Common myeloid progenitor, CD34-positive (primary cell): ENCODE results near the gene AHCY.
"Not testable (repeated sequence)": the region's sequence is repeated elsewhere in the genome, so short reads cannot be mapped to it uniquely, and the experiment has no call there.

Experiments
- CTCF ChIA-PET: fragments of 350-600 bp; sonication (Branson Sonifier 250); formaldehyde crosslinking; loops from one replicate; lab custom pipeline; 2021; ENCODE audit warnings: antibody characterized with exemption; lab: Charles Lee
- POLR2A ChIA-PET: fragments of 350-600 bp; sonication (Branson Sonifier 250); formaldehyde crosslinking; loops from one replicate; lab custom pipeline; 2021; ENCODE audit warnings: antibody characterized with exemption; lab: Charles Lee
- DNase-seq, 3 donors: peaks; one replicate each; pipeline versions ENCODE4 v3.0.0 to v3.0.0-alpha.2; 2013
- H3K27ac ChIP-seq, 2 experiments: 1 replicate in 1 of 2; 2 replicates in 1 of 2; pipeline ENCODE4 v1.7.0; 2013; ENCODE audit warnings: inconsistent platforms in 2 of 2, low read length in 2 of 2, mild to moderate bottlenecking in 2 of 2, low read depth in 1 of 2, moderate library complexity in 1 of 2; ENCODE audit not compliant: severe bottlenecking in 2 of 2, insufficient read depth in 1 of 2, poor library complexity in 1 of 2
- H3K27me3 ChIP-seq, 5 experiments: replicated peaks in 2 of 5; 1 replicate in 3 of 5; 2 replicates in 2 of 5; pipeline versions ENCODE4 v1.6.1 to v1.7.0; 2013; ENCODE audit warnings: low read length in 4 of 5, mild to moderate bottlenecking in 2 of 5, moderate library complexity in 2 of 5, inconsistent platforms in 1 of 5; ENCODE audit not compliant: insufficient read depth in 5 of 5, control insufficient read depth in 4 of 5
- H3K36me3 ChIP-seq, 4 experiments: 1 replicate in 2 of 4; 2 replicates in 2 of 4; pipeline versions ENCODE4 v1.6.1 to v1.7.0; 2013; ENCODE audit warnings: low read length in 3 of 4, control low read depth in 1 of 4, mild to moderate bottlenecking in 1 of 4; ENCODE audit not compliant: control insufficient read depth in 4 of 4, insufficient read depth in 4 of 4
- H3K4me1 ChIP-seq, 4 experiments: 1 replicate in 3 of 4; 2 replicates in 1 of 4; pipeline versions ENCODE4 v1.6.1 to v1.7.1; 2013; ENCODE audit warnings: low read length in 3 of 4, mild to moderate bottlenecking in 3 of 4, control low read depth in 1 of 4, inconsistent platforms in 1 of 4, moderate library complexity in 1 of 4; ENCODE audit not compliant: control insufficient read depth in 4 of 4, insufficient read depth in 4 of 4; ENCODE audit errors: control extremely low read depth in 1 of 4
- H3K4me3 ChIP-seq, 7 experiments: 1 replicate in 4 of 7; 2 replicates in 3 of 7; pipeline versions ENCODE4 v1.5.1 to v1.7.0; 2013; ENCODE audit warnings: mild to moderate bottlenecking in 7 of 7, low read length in 6 of 7, moderate library complexity in 6 of 7, inconsistent platforms in 2 of 7, low read depth in 2 of 7, control low read depth in 1 of 7; ENCODE audit not compliant: insufficient read depth in 4 of 7, control insufficient read depth in 1 of 7; ENCODE audit errors: extremely low read depth in 1 of 7
- H3K9me3 ChIP-seq, 5 experiments: 1 replicate in 4 of 5; 2 replicates in 1 of 5; pipeline versions ENCODE4 v1.6.1 to v1.7.1; 2013; ENCODE audit warnings: low read length in 4 of 5, mild to moderate bottlenecking in 2 of 5, inconsistent platforms in 1 of 5, low read depth in 1 of 5, moderate library complexity in 1 of 5; ENCODE audit not compliant: control insufficient read depth in 4 of 5, insufficient read depth in 2 of 5; ENCODE audit errors: control extremely low read depth in 1 of 5
- WGBS: methylation state at CpG from one replicate; pipeline ENCODE4 v1.1.5; 2013; ENCODE audit not compliant: insufficient coverage; 5-methylcytosine and 5-hydroxymethylcytosine counted together

Gene AHCY

DNA sequence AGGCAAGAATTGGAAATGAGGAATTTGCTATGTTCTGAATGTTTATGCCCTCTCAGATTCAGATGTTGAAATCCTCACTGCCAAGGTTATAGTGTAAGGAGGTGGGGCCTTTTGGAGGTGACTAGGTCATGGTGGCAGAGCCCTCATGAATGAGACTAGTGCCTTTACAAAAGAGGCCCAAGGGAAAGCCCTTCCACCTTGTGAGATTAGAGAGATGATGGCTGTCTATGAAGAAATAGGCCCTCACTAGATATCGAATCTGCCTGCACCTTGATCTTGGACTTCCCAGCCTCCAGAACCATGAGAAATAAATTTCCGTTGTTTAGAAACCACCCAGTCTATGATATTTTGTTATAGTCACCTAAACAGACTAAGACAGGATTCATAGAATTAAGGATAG is 51.5 kb downstream of the AHCY start:
- no peak for DNase-seq
- Histone ChIP-seq H3K27me3 (no peaks in the 10 kb centered on the region), H3K36me3 (no peaks in the 10 kb centered on the region), H3K27ac (no peak overlapping the region), H3K4me1 (peaks cover 0 to 18% (median 4%) of the 10 kb centered on the region in 4 experiments), H3K4me3 (no peak overlapping the region), H3K9me3 (no peaks in the 10 kb centered on the region)
- ChIA-PET CTCF (no interaction called here), POLR2A (no interaction called here)
- no CpG with 5 or more reads among the region's 2 CpGs for WGBS

DNA sequence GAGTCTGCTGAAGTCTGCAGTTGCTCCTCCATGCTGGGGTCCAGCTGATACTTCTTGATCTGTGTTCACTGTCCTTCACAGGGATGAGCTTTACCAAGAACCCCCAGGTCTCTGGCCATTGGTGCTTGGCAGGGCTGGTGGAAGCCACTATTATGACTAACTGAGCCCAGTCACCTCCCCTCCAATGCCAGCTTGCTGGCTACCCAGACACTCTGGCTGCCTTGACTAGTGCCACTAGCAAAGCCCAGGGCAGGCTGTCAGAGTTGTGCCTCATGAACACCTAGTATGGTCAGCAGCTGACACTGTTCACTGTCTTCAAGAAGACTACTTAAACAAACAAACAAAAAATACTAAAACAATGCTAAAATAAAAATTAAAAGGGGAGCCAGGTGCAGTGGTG is 53.1 kb downstream of the AHCY start:
- no peak for DNase-seq
- H3K27me3 ChIP-seq: no peaks in the 10 kb centered on the region
- CTCF ChIA-PET: interaction anchor here (0.8 to 1.7 kb wide), 2 partner anchors 10 to 59 kb away, joined by 3 to 5 read pairs; no protein-coding TSS in a partner anchor
- H3K27ac ChIP-seq: no peak overlapping the region
- no peaks in the 10 kb centered on the region for H3K9me3 ChIP-seq
- no peaks in the 10 kb centered on the region for H3K36me3 ChIP-seq
- H3K4me1 ChIP-seq: peaks cover 0 to 18% (median 4%) of the 10 kb centered on the region in 4 experiments
- H3K4me3 ChIP-seq: no peak overlapping the region
- POLR2A ChIA-PET: no interaction called here

DNA sequence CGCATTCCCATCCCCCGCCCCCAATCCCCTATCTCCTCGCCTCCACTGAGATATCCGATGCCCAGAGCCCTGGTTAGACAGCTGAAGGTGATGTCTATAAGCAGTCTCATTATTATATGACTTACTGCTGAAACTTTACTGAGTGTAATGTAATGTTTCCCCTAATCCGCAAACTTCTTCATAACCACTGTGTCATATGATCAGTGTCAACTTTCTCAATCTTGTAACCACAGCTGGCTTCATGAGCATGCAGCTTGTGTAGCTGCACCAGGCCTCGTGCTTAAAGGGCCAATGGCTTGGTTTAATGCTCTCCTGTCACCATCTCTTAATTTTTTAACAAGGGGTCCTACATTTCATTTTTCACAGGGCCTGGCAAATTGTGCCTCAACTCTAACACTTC is 53.9 kb downstream of the AHCY start:
- Histone ChIP-seq H3K27ac (no peak overlapping the region), H3K4me3 (no peak overlapping the region), H3K27me3 (no peaks in the 10 kb centered on the region), H3K9me3 (no peaks in the 10 kb centered on the region), H3K4me1 (peaks cover 0 to 18% (median 4%) of the 10 kb centered on the region in 4 experiments), H3K36me3 (no peaks in the 10 kb centered on the region)
- WGBS: 0% methylated on average over 1 of the region's 6 CpGs
- POLR2A ChIA-PET: interaction anchor here (0.6 kb wide), 1 partner anchor 1004 kb away, joined by 3 read pairs; no protein-coding TSS in a partner anchor
- DNase-seq: peak; percentile 32 to 89 (median 81)
- CTCF ChIA-PET: interaction anchor here (0.6 to 1.7 kb wide), 2 partner anchors 54 to 58 kb away, joined by 3 to 5 read pairs; no protein-coding TSS in a partner anchor

DNA sequence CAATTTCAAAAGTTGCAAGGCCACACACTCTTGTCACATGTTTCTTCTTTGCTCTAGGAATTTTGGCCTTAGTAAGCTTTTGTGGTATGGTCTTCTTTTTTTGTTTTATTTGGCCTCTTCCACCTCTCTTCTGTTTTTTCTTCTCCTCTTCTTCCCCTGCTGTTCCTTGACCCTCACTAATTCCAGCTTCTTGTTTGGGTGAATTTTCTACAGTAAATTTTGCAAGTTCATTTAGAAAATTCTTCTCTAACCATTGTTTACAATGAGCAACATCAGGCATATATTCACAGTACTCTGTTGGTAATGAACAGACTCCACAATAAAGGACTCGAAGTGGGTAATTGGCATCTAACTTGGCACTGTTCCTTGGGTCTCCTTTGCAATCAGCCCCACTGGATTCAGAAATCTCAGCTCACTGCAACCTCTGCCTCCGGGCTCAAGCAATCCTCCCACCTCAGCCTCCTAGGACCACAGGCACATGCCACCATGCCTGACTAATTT is 57.0 kb downstream of the AHCY start:
- CTCF ChIA-PET: interaction anchor here (1.0 kb wide), 1 partner anchor 9 kb away, joined by 3 read pairs; no protein-coding TSS in a partner anchor
- Histone ChIP-seq H3K27me3 (no peaks in the 10 kb centered on the region), H3K4me1 (peaks cover 4 to 23% (median 6%) of the 10 kb centered on the region in 4 experiments), H3K36me3 (no peaks in the 10 kb centered on the region), H3K27ac (no peak overlapping the region), H3K4me3 (no peak overlapping the region), H3K9me3 (no peaks in the 10 kb centered on the region)
- WGBS: no CpG with 5 or more reads among the region's 2 CpGs
- DNase-seq: no peak
- POLR2A ChIA-PET: no interaction called here

DNA sequence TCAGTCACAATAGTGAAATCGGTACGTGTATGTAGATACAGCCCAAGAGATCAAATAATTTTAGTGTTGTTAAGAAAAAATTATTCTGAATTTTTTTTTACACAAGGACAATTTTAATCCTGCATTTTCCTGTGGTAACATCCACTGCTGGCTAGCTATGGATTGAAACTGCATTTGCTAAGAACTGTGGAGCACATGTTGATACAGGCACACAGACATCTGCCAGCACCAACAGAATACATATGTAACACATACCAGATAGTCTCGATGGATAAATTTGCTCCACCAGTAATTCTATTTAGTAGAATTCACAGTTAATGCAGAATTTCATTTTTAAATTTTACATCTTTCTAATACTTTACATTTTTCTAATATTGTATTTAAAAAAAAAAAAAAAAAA is 59.8 kb downstream of the AHCY start:
- Histone ChIP-seq H3K9me3 (no peaks in the 10 kb centered on the region), H3K4me3 (no peak overlapping the region), H3K27ac (no peak overlapping the region), H3K27me3 (no peaks in the 10 kb centered on the region), H3K4me1 (peaks cover 5 to 16% (median 9%) of the 10 kb centered on the region in 4 experiments), H3K36me3 (no peaks in the 10 kb centered on the region)
- no peak for DNase-seq
- ChIA-PET CTCF (no interaction called here), POLR2A (no interaction called here)
- WGBS: no CpG with 5 or more reads among the region's 3 CpGs

DNA sequence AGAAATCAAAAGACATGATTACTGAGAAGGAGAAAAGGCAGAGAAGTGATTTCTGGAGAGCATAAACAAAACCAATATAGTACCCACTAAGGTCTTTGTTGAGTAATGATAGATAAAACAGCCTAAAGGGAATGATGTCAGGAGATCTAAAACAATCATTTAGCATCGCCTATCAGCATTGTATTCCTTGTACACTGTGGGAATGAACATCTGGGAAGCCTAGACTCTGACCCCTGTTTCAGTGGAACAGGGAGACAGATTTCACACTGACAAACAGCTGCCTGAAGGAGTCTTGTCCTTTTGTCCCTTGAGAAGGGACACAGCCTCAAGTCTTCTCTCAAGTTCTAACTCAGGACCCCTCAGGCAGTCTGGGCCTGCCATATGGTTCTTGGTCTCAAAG is 60.3 kb downstream of the AHCY start:
- H3K27me3 ChIP-seq: no peaks in the 10 kb centered on the region
- WGBS: 100% methylated on average over 1 of the region's 1 CpG
- H3K27ac ChIP-seq: no peak overlapping the region
- POLR2A ChIA-PET: no interaction called here
- H3K4me3 ChIP-seq: no peak overlapping the region
- no peaks in the 10 kb centered on the region for H3K36me3 ChIP-seq
- CTCF ChIA-PET: no interaction called here
- peaks cover 5 to 16% (median 9%) of the 10 kb centered on the region in 4 experiments for H3K4me1 ChIP-seq
- H3K9me3 ChIP-seq: peaks cover 0 to 4% (median 0%) of the 10 kb centered on the region in 5 experiments
- no peak for DNase-seq

DNA sequence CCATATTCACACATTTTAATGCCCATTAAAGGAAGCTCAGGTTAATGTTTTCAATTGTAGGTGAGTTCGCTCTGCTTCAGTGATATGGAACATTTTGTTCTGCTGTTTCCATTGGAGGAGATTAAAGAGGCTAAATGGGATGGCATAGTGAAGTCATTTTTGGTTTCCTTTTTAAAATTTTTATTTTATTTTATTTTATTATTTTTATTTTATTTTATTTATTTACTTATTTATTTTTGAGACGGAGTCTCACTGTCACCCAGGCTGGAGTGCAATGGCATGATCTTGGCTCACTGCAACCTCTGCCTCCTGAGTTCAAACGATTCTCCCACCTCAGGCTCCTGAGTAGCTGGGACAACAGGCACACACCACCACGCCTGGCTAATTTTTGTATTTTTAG is 61.1 kb downstream of the AHCY start:
- H3K4me3 ChIP-seq, CTCF ChIA-PET, H3K36me3 ChIP-seq, H3K27ac ChIP-seq, DNase-seq, H3K27me3 ChIP-seq: not testable (repeated sequence)
- WGBS: 100% methylated on average over 2 of the region's 4 CpGs
- POLR2A ChIA-PET: interaction anchor here (0.5 kb wide), 1 partner anchor 841 kb away, joined by 3 read pairs; no protein-coding TSS in a partner anchor
- Histone ChIP-seq H3K9me3 (peaks cover 0 to 11% (median 5%) of the 10 kb centered on the region in 5 experiments), H3K4me1 (peaks cover 5 to 16% (median 9%) of the 10 kb centered on the region in 4 experiments)
